ENCODE data around the gene DNAAF3.

The DNAAF3 gene

DNA sequence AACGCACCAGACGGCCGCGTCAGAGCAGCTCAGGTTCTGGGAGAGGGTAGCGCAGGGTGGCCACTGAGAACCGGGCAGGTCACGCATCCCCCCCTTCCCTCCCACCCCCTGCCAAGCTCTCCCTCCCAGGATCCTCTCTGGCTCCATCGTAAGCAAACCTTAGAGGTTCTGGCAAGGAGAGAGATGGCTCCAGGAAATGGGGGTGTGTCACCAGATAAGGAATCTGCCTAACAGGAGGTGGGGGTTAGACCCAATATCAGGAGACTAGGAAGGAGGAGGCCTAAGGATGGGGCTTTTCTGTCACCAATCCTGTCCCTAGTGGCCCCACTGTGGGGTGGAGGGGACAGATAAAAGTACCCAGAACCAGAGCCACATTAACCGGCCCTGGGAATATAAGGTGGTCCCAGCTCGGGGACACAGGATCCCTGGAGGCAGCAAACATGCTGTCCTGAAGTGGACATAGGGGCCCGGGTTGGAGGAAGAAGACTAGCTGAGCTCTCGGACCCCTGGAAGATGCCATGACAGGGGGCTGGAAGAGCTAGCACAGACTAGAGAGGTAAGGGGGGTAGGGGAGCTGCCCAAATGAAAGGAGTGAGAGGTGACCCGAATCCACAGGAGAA, 50.9 kb downstream of the DNAAF3 start:
- DNase-seq = no peak

DNA sequence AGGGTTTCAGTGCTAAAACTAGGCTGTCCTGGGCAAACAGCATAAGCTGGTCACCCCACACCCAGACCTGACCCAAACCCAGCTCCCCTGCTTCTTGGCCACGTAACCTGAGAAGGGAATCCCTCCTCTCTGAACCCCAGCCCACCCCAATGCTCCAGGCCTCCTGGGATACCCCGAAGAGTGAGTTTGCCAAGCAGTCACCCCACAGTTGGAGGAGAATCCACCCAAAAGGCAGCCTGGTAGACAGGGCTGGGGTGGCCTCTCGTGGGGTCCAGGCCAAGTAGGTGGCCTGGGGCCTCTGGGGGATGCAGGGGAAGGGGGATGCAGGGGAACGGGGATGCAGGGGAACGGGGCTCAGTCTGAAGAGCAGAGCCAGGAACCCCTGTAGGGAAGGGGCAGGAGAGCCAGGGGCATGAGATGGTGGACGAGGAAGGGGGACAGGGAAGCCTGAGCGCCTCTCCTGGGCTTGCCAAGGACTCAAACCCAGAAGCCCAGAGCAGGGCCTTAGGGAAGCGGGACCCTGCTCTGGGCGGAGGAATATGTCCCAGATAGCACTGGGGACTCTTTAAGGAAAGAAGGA, 51.8 kb downstream of the DNAAF3 start:
- DNase-seq = no peak

DNA sequence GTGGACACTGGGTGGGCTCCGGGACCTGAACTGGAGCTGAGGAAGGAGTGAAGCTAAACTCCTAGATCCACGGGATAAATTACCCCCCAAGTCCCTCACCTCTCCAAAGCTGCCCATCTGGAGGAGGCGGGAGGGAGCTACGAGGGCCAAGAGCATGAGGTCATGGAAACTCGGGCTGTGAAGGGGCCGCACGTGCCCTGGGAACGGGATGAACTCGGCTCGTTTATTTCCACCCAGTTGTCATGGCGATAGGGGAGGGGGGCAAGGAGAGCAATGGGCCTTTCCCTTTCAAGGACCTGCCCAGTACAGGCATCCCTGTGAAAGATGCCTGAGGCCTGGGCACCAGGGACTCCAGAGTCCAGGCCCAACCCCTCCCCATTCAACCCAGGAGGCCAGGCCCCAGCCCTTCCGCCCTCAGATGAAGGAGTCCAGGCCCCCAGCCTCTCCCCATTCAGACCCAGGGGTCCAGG, 52.8 kb downstream of the DNAAF3 start:
- DNase-seq = no peak

DNA sequence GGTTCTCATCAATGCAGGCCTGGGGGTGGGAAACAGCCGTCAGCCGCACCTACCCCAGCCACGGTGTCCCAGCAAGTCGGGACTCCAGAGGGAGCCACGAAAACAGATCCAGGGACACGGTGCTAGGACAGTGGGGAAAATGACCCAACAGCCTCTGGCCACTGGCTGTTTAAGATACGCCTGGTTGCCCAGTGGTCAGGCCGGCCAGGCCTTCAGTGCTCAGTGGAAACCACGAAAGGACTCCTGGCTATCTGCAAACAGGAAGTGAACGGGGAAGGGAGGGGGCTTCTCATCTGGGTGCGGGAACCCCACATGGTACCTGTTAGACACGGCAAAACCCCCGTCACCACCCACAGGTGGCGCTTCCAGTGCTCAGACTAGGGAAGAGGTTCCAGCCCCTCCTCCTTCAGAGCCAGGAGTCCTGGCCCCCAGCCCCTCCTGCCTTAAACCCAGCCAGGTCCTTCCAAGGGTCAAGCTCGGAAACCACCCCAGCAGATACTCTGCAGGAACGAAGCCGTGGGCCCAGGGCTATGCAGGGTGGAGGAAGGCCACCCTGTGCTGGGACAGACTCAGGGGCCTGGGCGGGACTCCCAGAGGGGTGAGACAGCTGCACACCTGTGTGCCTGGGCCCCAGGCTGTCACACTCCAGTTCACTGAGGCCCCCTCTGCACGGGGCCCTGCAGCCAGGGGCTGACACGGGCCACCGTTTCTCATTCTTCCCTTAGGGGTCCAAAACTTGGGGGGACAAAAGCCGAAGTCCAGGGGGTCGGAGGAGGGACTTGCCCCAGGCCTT, 53.4 kb downstream of the DNAAF3 start:
- no peak for DNase-seq

DNA sequence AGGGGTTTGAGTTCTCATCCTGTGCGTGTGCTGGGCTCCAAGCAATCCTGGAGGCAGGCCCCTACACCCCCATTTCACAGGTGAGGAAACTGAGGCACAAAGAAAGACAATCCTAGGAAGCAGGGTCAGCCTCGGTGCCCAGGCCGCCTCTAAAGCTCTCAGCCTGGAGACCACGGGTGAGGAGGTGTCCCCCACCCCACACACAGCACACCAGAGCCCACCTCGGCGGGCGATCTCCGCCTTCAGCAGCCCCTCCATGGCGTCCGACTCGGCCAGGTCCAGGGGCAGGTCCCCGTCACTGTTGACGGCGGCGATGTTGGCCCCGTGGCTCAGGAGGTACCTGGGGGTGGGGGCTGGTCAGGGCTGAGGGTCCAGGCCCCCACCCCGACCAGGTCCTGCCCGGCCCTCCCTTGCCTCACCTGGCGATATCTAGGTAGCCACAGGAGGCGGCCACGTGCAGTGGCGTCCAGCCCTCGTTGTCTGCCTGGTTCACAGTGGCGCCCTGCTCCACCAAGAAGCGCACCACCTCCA, 54.1 kb downstream of the DNAAF3 start:
- no peak for DNase-seq

DNA sequence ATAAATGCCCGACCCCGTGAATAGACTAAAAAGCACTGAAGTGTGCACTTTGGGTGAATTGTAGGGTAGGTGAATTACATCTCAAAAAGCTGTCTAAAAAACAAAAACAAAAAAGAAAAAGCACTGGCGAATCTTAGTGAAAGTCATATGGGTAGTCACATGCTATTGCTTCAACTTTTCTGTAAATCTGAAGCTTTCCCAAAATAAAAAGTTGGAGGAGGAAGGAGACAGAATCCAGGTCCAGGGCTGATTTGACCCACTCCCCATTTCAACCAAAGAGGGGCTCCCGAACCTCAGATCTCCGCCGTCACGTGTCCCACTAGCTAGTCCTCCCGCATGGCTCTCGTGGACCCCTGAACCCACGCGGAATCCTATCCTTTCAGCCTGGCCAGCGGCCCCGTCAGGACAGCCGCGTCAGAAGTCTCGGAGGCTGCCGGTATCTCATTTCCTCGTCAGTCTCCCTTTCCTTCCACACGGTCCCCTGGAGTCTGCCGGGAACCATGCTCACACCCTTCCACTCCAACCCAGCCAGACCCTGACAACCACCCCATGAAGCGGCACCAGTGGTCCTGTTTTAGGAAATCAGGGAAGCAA, 55.1 kb downstream of the DNAAF3 start:
- DNase-seq = no peak

DNA sequence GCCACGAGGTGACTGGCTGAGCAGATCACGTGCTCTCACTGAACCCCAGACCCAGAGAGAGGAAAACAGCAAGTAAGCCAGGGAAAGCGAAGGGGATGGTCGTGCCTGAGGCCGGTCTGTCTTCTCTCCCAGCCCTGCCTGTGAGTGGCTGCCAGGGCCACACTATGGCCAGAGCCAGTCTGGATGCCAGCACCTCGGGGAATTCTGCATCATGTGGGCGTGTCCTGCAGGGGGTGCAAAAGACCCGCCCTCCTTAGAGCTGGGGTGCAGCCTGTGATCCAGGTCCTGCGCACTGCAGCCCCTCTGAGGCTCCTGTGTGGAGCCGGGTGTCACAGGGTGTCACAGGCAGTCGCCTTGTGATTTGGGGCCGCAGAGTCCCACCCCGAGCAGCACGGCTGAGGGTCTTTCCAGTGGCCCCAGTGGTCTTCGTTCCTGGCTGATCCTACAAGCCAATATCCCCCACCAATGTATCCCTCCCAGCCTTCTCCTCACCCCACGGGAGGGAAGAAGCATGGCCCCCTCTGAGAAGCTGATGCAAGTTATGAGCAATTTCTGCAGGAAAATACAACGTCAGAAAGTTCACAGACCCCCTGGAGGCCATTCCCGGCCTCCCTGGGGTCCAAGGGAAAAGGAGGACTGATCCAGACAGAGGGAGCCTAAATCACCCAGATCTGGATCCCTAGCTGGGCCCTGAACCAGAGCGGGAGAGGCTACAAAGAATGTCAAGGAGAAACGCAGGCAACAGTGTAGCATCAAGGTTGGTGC, 56.7 kb downstream of the DNAAF3 start:
- no peak for DNase-seq
